Skeletal muscle tissue (tissue), 4 donors: Measurements from ENCODE around the gene GPR155. TPM values are rescaled to one million over a fixed set of nuclear protein-coding genes. Genes with fewer than 3 reads are reported as not detected.

Source experiments
- H3K27ac ChIP-seq: one replicate; pipeline ENCODE4 v1.7.0; 2013; ENCODE audit warnings: mild to moderate bottlenecking, low read depth, low read length, inconsistent platforms
- H3K27me3 ChIP-seq, 3 donors: one replicate each; pipeline ENCODE4 v1.7.0; 2013; ENCODE audit warnings: low read length in 3 of 3; ENCODE audit not compliant: control insufficient read depth in 3 of 3, insufficient read depth in 3 of 3
- H3K36me3 ChIP-seq, 3 donors: one replicate each; pipeline ENCODE4 v1.7.0; 2013; ENCODE audit warnings: low read length in 3 of 3; ENCODE audit not compliant: control insufficient read depth in 3 of 3, insufficient read depth in 3 of 3
- H3K4me1 ChIP-seq, 3 donors: one replicate each; pipeline ENCODE4 v1.7.0; 2013; ENCODE audit warnings: low read length in 3 of 3, mild to moderate bottlenecking in 3 of 3; ENCODE audit not compliant: control insufficient read depth in 3 of 3, insufficient read depth in 3 of 3
- H3K4me3 ChIP-seq, 3 donors: one replicate each; pipeline ENCODE4 v1.7.0; 2013; ENCODE audit warnings: low read length in 3 of 3
- H3K9ac ChIP-seq, 3 donors: one replicate each; pipeline ENCODE4 v1.7.0; 2013; ENCODE audit warnings: low read length in 3 of 3, mild to moderate bottlenecking in 3 of 3, moderate library complexity in 2 of 3, low read depth in 1 of 3
- H3K9me3 ChIP-seq, 3 donors: one replicate each; pipeline ENCODE4 v1.7.0; 2013; ENCODE audit warnings: low read length in 3 of 3; ENCODE audit not compliant: control insufficient read depth in 3 of 3
- total RNA-seq: library from RNA; depleted of rRNA; stranded (reverse); fragments of >200 nt; gene quantifications from one replicate; pipeline ENCODE4 v1.2.3, GENCODE V29; 2014
- donor health status: Osteomylitis.

GPR155 gene
- total RNA-seq, 1 donor from 2014 or later: 3.1 TPM

DNA sequence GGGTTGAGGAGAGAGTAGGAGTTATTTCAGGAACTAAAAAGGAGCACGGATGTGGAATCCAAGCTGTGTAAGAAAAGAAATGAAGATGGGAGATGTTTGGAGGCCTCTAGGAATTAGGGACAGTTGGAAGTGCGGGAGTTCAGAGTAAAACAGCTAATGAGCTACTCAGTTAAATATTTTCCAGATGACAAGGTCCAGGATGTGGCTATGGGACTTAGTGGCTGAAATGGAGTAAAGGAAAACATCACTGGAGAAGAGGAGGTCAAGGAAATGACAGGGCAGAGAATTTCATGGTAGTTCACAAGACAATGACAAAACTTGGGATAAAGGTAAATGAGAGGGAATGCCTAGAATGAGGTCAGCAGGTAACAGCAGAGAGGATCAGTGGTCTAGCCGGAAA is 13.0 kb downstream of the GPR155 start:
- Histone ChIP-seq H3K36me3 (peaks cover 0 to 7% (median 1%) of the 10 kb centered on the region in 3 donors), H3K27ac (no peak overlapping the region), H3K9me3 (no peaks in the 10 kb centered on the region), H3K4me3 (no peak overlapping the region), H3K27me3 (no peaks in the 10 kb centered on the region), H3K9ac (no peak overlapping the region), H3K4me1 (no peaks in the 10 kb centered on the region)

DNA sequence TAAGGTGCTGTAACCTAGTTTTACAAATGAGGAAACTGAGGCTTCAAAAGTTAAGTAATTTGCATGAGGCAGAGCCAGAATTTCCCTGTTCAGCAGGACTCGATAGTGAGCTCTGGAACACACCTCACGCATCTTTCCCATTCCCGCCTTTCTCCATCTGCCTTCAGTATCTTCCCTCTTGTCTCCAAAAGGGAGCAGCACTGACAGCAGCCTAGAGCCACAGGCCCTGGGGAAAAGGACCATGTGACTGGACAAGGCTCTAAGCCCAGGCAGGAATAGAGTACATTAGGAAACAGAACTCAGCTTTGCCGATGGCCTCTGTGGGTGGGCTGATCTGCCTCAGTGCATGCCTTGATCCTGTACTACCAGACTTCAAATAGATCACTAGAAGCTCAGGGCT is 21.5 kb downstream of the GPR155 start:
- H3K9ac ChIP-seq: no peak overlapping the region
- H3K36me3 ChIP-seq: peaks cover 0 to 9% (median 0%) of the 10 kb centered on the region in 3 donors
- H3K9me3 ChIP-seq: no peaks in the 10 kb centered on the region

DNA sequence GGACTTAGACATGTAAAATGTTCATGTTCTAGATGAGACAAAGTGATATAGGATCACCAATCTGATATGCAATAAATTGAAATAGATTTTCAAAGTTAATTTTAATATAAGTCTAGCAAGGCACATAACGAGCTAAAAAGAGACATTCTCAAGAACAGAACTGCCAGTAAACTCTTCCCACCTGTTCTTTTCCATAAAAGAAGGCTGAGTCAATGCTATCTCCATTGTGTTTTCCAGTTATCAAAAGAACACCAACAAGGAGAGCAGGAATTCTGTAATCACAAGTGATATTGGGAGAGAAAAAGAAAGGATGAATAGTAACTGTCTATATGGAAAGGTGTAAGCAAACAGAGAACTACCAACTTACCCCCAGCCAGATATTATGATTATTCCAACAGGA is 25.6 kb downstream of the GPR155 start:
- no peaks in the 10 kb centered on the region for H3K9me3 ChIP-seq
- no peak overlapping the region for H3K9ac ChIP-seq
- H3K27me3 ChIP-seq: no peaks in the 10 kb centered on the region
- H3K4me1 ChIP-seq: no peaks in the 10 kb centered on the region
- no peak overlapping the region for H3K4me3 ChIP-seq
- H3K36me3 ChIP-seq: peaks cover 2 to 13% (median 3%) of the 10 kb centered on the region in 3 donors
- H3K27ac ChIP-seq: no peak overlapping the region

More for the DNA sequence above, 21.5 kb downstream of the GPR155 start:
- no peak overlapping the region for H3K27ac ChIP-seq
- no peaks in the 10 kb centered on the region for H3K4me1 ChIP-seq
- no peak overlapping the region for H3K4me3 ChIP-seq
- no peaks in the 10 kb centered on the region for H3K27me3 ChIP-seq

DNA sequence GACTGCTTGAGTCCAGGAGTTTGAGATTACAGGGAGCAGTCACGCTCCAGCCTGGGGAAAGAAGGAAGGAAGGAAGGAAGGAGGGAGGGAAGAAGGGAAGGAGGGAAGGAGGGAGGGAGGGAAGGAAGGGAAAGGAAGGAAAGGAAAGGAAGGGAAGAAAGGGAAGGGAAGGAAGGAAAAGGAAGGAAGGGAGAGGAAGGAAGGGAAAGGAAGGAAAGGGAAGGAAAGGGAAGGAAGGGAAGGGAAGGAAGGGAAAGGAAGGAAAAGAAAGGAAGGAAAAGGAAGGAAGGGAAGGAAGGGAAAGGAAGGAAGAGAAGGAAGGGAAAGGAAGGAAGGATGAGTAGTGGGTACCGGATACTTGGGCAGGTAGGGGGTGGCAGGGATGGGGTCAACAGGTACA is 32.3 kb downstream of the GPR155 start:
- Histone ChIP-seq H3K36me3 (peaks cover 6 to 16% (median 7%) of the 10 kb centered on the region in 3 donors), H3K4me1 (no peaks in the 10 kb centered on the region), H3K9me3 (no peaks in the 10 kb centered on the region), H3K9ac (no peak overlapping the region), H3K27ac (no peak overlapping the region), H3K27me3 (no peaks in the 10 kb centered on the region), H3K4me3 (no peak overlapping the region)

DNA sequence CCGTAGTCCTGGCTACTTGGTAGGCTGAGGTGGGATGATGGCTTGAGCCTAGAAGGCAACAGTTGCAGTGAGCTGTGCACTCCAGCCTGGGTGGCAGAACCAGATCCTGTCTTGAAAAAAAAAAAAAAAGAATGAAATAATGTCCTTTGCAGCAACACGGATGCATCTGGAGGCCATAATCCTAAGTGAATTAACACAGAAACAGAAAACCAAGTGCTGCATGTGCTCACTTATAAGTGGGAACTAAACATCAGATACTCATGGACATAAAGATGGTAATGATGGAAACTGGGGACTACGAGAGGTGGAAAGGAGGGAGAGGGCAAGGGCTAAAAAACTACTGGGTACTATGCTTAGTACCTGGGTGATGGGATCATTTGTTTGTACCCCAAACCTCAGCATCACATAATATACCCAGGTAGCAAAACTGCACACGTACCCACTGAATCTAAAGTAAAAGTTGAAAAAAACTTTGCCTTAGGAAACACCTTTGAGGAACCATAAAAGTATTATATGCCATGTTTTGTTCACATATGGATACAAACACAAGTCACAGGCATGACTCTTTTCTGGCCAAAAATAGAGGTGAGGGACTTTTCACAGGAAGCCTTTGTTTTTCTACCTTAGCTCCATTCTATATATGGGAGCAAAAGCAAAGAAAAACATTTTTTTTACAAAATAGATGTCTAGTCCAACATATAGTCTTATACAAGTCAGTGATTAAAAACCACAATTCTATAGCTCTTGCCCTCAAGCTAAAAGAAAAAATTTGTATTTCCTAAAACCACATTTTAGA is 36.6 kb downstream of the GPR155 start:
- no peak overlapping the region for H3K9ac ChIP-seq
- H3K9me3 ChIP-seq: no peaks in the 10 kb centered on the region
- no peak overlapping the region for H3K4me3 ChIP-seq
- no peaks in the 10 kb centered on the region for H3K27me3 ChIP-seq
- no peak overlapping the region for H3K27ac ChIP-seq
- H3K4me1 ChIP-seq: no peaks in the 10 kb centered on the region
- H3K36me3 ChIP-seq: peaks cover 4 to 7% (median 6%) of the 10 kb centered on the region in 3 donors

DNA sequence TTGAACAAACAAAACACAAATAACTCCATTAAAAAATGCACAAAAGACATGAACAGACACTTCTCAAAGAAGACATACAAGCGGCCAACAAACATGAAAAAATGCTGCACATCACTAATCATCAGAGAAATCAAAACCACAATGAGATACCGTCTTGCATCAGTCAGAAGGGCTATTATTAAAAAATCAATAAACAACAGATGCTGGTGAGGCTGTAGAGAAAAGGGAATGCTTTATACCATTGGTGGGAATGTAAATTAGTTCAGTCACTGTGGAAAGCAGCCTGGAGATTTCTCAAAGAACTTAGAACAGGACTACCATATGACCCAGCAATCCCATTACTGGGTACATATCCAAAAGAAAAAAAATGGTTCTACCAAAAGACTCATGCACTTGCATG is 37.8 kb downstream of the GPR155 start:
- H3K9ac ChIP-seq: no peak overlapping the region
- H3K9me3 ChIP-seq: no peaks in the 10 kb centered on the region
- no peaks in the 10 kb centered on the region for H3K4me1 ChIP-seq
- no peak overlapping the region for H3K4me3 ChIP-seq
- no peak overlapping the region for H3K27ac ChIP-seq
- no peaks in the 10 kb centered on the region for H3K27me3 ChIP-seq
- peaks cover 4 to 10% (median 6%) of the 10 kb centered on the region in 3 donors for H3K36me3 ChIP-seq

DNA sequence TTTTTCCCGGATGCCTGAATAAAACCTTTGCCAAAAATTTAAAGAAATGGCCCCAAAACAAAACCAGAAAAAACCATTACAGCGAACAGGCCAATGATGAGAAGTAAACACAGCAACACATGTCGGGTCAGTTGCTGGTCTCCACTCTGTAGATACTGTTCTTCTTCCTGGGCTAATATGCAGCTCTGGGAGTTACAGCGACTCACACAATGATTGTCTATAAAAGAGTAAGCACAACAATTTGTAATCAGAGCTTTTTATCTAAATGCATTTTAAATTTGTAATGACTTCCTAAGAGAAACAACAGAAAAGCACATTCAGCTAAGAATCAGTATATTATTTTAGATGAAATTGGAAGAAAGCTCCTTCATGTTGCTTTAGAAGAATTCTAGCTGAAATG is 40.3 kb downstream of the GPR155 start:
- Histone ChIP-seq H3K27ac (no peak overlapping the region), H3K36me3 (peaks cover 2 to 9% (median 3%) of the 10 kb centered on the region in 3 donors), H3K9me3 (no peaks in the 10 kb centered on the region), H3K4me3 (no peak overlapping the region), H3K9ac (no peak overlapping the region), H3K4me1 (no peaks in the 10 kb centered on the region), H3K27me3 (no peaks in the 10 kb centered on the region)

DNA sequence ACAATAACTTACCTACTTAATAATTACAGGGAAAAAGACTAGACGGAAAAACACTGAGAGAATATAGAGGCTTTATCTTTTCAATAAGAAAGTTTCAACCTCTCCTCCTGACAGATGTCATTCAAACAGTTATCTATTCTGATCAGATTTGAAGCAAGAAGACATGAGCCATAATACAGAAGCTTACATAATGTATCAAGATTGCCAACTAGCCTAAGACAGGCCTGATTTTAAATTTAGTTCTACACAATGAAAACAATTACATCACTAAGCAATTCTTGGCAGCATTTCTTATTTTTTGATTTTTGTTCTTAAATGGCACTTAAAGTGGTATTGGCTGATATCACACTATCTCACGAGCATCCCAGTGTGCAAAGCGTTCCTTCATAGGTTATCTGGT is 41.6 kb downstream of the GPR155 start:
- Histone ChIP-seq H3K9ac (no peak overlapping the region), H3K4me3 (no peak overlapping the region), H3K4me1 (no peaks in the 10 kb centered on the region), H3K36me3 (peaks cover 2 to 9% (median 3%) of the 10 kb centered on the region in 3 donors), H3K27ac (no peak overlapping the region), H3K27me3 (no peaks in the 10 kb centered on the region), H3K9me3 (no peaks in the 10 kb centered on the region)

DNA sequence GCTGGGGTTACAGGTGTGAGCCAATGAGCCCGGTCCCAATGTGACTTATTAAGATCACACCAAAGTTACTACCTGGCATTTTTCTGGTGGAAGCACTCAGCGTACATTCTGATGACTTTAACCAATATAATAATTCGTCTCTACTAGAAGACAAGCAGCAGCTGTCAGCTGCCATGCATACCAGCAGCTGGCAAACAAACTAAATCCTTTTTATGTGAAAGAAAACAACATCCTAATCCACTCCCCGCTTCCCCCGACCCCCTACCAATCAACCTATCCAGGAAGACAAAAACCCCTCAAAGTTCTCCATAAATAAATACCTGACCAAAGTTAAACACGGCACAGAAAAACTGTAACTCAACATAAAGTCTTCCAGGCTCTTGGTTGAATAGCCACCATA is 42.1 kb downstream of the GPR155 start:
- peaks cover 0 to 9% (median 3%) of the 10 kb centered on the region in 3 donors for H3K36me3 ChIP-seq
- no peak overlapping the region for H3K4me3 ChIP-seq
- H3K9ac ChIP-seq: no peak overlapping the region
- H3K9me3 ChIP-seq: no peaks in the 10 kb centered on the region
- no peaks in the 10 kb centered on the region for H3K27me3 ChIP-seq
- H3K4me1 ChIP-seq: no peaks in the 10 kb centered on the region
- no peak overlapping the region for H3K27ac ChIP-seq

DNA sequence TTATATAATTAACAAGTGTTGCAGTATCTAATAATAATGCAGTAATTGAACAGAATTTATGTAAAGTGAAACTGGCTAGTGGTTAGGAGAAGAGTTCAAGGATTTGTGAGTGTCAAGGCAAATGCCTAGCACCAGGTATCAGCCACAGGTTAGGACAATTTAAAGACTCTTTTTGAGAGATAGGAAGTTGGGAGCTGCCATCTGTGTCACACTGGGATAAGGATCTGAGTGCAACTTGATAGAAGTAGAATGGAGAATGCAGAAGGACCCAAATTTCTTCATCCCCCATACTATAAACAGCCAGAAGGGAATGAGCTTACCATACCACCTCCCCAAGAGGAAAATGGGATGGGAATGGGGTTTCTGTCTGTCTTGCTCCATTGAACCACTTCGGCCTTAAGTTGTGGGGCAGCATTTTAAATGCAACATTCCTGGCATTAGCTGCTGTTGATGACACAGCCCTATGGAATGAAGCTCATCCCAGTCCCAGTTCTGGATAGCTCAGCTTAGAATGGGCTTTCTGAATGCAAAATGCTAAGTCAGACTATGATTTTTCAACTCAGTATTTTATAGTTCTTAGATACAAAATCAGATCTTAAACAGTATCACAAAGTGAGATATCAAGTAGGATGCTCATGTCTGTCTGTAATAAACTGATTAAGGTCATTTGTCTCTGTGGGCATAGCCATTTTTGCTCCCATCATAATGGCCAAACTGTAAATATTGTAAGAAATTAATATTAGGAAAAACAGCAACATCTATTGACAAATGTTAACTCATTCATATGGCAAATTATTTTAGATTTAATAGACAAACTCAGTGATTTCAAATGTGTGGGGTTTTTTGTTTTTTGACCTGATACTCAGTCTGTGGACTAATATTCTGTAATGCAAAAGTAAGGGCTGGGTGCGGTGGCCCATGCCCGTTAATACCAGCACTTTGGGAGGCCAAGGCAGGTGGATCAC is 44.0 kb downstream of the GPR155 start:
- Histone ChIP-seq H3K9ac (no peak overlapping the region), H3K27me3 (no peaks in the 10 kb centered on the region), H3K36me3 (peaks cover 0 to 9% (median 3%) of the 10 kb centered on the region in 3 donors), H3K4me3 (no peak overlapping the region), H3K4me1 (peaks cover 4 to 8% (median 5%) of the 10 kb centered on the region in 3 donors), H3K27ac (no peak overlapping the region), H3K9me3 (no peaks in the 10 kb centered on the region)
